GM12878 (cell line): ENCODE measurements around the gene HOXB1. TPM values are rescaled to one million over a fixed set of nuclear protein-coding genes. Genes with fewer than 3 reads are reported as not detected.

ENCODE experiments used
- ATAC-seq: fragments of 200-7000 bp; cut with Tn5 transposase; 3 replicates; pipeline ENCODE4 v1.9.1; 2020; ENCODE audit warnings: mild to moderate bottlenecking, moderate library complexity
- BruUV-seq: library from RNA; stranded (reverse); fragments of 400-500 nt; replicated peaks from 2 replicates; lab custom pipeline; 2021; lab: Mats Ljungman, UMichigan
- CTCF ChIA-PET: fragments of 300-600 bp; sonication (Branson Sonifier 250); formaldehyde crosslinking; extraction: SDS; loops from one replicate; lab custom pipeline; 2021; ENCODE audit warnings: inconsistent platforms; lab: Yijun Ruan, JAX
- POLR2A ChIA-PET: fragments of 350-600 bp; formaldehyde crosslinking; extraction: SDS; loops from one replicate; lab custom pipeline; 2021; ENCODE audit warnings: inconsistent platforms; lab: Charles Lee
- RAD21 ChIA-PET: fragments of 300-600 bp; sonication (Branson Sonifier 250); formaldehyde crosslinking; loops from one replicate; lab custom pipeline; 2023; ENCODE audit warnings: antibody characterized with exemption; ENCODE audit not compliant: unreplicated experiment; lab: Charles Lee
- SMC1A ChIA-PET: fragments of 300-600 bp; sonication (Branson Sonifier 250); formaldehyde crosslinking; loops from one replicate; lab custom pipeline; 2023; ENCODE audit not compliant: unreplicated experiment, uncharacterized antibody; lab: Charles Lee
- DNase-seq: peaks from one replicate; pipeline ENCODE4 v3.0.0-alpha.2; 2011; ENCODE audit warnings: low read depth, low spot score
- FAIRE-seq: peaks from 3 replicates; lab custom pipeline; 2011; peaks lifted over from hg19 to GRCh38; lab: Jason Lieb, UNC
- H2AFZ ChIP-seq: 2 replicates; pipeline ENCODE4 v1.6.0; 2011; ENCODE audit warnings: low read depth, low read length, control low read depth; ENCODE audit not compliant: control insufficient read depth
- H3K27ac ChIP-seq: 2 replicates; pipeline ENCODE4 v1.5.1; 2011; ENCODE audit warnings: control low read depth; ENCODE audit not compliant: control insufficient read depth, insufficient read depth
- H3K27me3 ChIP-seq, 2 experiments: replicated peaks in 1 of 2; 2 replicates each; pipeline versions ENCODE4 v1.6.0 to v1.6.1; 2011; ENCODE audit warnings: low read length in 1 of 2; ENCODE audit not compliant: control insufficient read depth in 2 of 2, insufficient read depth in 2 of 2
- H3K36me3 ChIP-seq, 2 experiments: 2 replicates each; pipeline ENCODE4 v1.5.1; 2011; ENCODE audit warnings: low read length in 1 of 2; ENCODE audit not compliant: control insufficient read depth in 2 of 2, insufficient read depth in 2 of 2
- H3K4me1 ChIP-seq: 2 replicates; pipeline ENCODE4 v1.6.1; 2011; ENCODE audit warnings: mild to moderate bottlenecking, low read length, moderate library complexity, mixed read lengths; ENCODE audit not compliant: control insufficient read depth, insufficient read depth
- H3K4me2 ChIP-seq: 2 replicates; pipeline ENCODE4 v1.6.0; 2011; ENCODE audit warnings: control low read depth; ENCODE audit not compliant: control insufficient read depth, insufficient read depth
- H3K4me3 ChIP-seq: fragments of 200-600 bp; sonication (generic); 2 replicates; pipeline ENCODE4 v1.5.1; 2016
- H3K79me2 ChIP-seq: 2 replicates; pipeline ENCODE4 v1.6.0; 2011; ENCODE audit warnings: low read length; ENCODE audit not compliant: control insufficient read depth, insufficient read depth
- H3K9ac ChIP-seq: 2 replicates; pipeline ENCODE4 v1.8.0; 2011; ENCODE audit warnings: low read length, control low read depth, mixed read lengths; ENCODE audit not compliant: control insufficient read depth, insufficient read depth
- H3K9me3 ChIP-seq: replicated peaks from 3 replicates; pipeline ENCODE4 v1.5.1; 2011; ENCODE audit warnings: mild to moderate bottlenecking, low read length; ENCODE audit not compliant: control insufficient read depth, insufficient read depth
- H4K20me1 ChIP-seq: 2 replicates; pipeline ENCODE4 v1.6.0; 2011; ENCODE audit not compliant: control insufficient read depth, insufficient read depth
- MYC ChIP-seq: IDR thresholded peaks from 2 replicates; pipeline ENCODE4 v1.6.1; 2011; ENCODE audit warnings: mild to moderate bottlenecking, low read length, moderate library complexity, inconsistent platforms; ENCODE audit not compliant: insufficient read depth, insufficient replicate concordance, insufficient read length, severe bottlenecking
- NFYB ChIP-seq: IDR thresholded peaks from 2 replicates; pipeline ENCODE4 v1.6.1; 2011; ENCODE audit warnings: low read depth, mild to moderate bottlenecking, low read length, improper control_type of control experiment, moderate library complexity; ENCODE audit not compliant: insufficient read depth
- PKNOX1 ChIP-seq: fragments of 450-650 bp; IDR thresholded peaks from 2 replicates; pipeline ENCODE4 v1.6.1; 2016; ENCODE audit warnings: mild to moderate bottlenecking
- SP1 ChIP-seq: IDR thresholded peaks from one replicate; pipeline ENCODE4 v1.6.1; 2011; ENCODE audit warnings: low read depth, low read length
- SRF ChIP-seq, 2 experiments: IDR thresholded peaks; 2 replicates each; pipeline ENCODE4 v1.6.1; 2011; ENCODE audit warnings: low read depth in 2 of 2, low read length in 2 of 2, mild to moderate bottlenecking in 1 of 2, moderate library complexity in 1 of 2
- TCF7 ChIP-seq: IDR thresholded peaks from 2 replicates; pipeline ENCODE4 v1.6.1; 2014; ENCODE audit warnings: antibody characterized with exemption, borderline replicate concordance
- USF1 ChIP-seq: IDR thresholded peaks from 2 replicates; pipeline ENCODE4 v1.6.1; 2011; ENCODE audit warnings: borderline replicate concordance, low read depth, mild to moderate bottlenecking, moderate library complexity, mixed read lengths, low read length; ENCODE audit not compliant: insufficient read depth; ENCODE audit errors: extremely low read length
- WGBS: methylation state at CpG from one replicate; pipeline ENCODE4 v1.1.6; 2016; ENCODE audit warnings: low lambda C conversion rate; ENCODE audit not compliant: insufficient replicate concordance, insufficient coverage; ENCODE audit errors: missing lambda C conversion rate; 5-methylcytosine and 5-hydroxymethylcytosine counted together
- in situ Hi-C: fragments of 300-500 bp; cut with MboI; formaldehyde crosslinking; loops from 9 replicates; pipeline ENCODE4 v1.14.3; 2018; ENCODE audit warnings: mixed read lengths
- intact Hi-C: fragments of 100-400 bp; cut with micrococcal nuclease; formaldehyde crosslinking; loops from one replicate; pipeline ENCODE4 v1.14.2; 2022; ENCODE audit not compliant: unreplicated experiment
- polyA plus RNA-seq, 11 experiments: library from polyadenylated mRNA; depleted of rRNA in 4 of 11; unstranded in 6 of 11; stranded (reverse) in 5 of 11; fragments of >200 nt; fragmentation: Nextera tagmentation in 4 of 11; fragmentation: Illumina TruSeq in 1 of 11; extraction: Ambion mirVana in 4 of 11; extraction: Trizol in 1 of 11; gene quantifications; 1 replicate in 1 of 11; 2 replicates in 10 of 11; pipeline versions ENCODE4 v1.2.1 to v1.2.3, GENCODE V29; 2011 to 2016; ENCODE audit warnings: inconsistent platforms in 2 of 11, missing spikeins in 2 of 11, low read depth in 1 of 11
- total RNA-seq, 4 experiments: library from RNA; depleted of rRNA in 3 of 4; stranded (reverse); fragments of >200 nt in 3 of 4; fragmentation: Illumina TruSeq in 1 of 4; extraction: Trizol in 1 of 4; gene quantifications; 2 replicates each; pipeline versions ENCODE4 v1.2.1 to v1.2.3, GENCODE V29; 2013 to 2021
- TF ChIP-seq, protein P1 (sequence below): IDR thresholded peaks from 2 replicates; pipeline ENCODE4 v1.6.1; 2011; ENCODE audit warnings: mild to moderate bottlenecking, low read depth, low read length, moderate library complexity; ENCODE audit not compliant: insufficient replicate concordance

The HOXB1 gene
- total and polyA plus RNA-seq, 10 of the 15 experiments (the other 5 are each of a cell fraction or from before 2014, with no cell fraction given): not detected

- 26% methylated on average over 19 of the region's 36 CpGs for WGBS
- Histone ChIP-seq H4K20me1 (no peaks in the 10 kb centered on the region), H3K9me3 (no peaks in the 10 kb centered on the region), H3K27ac (no peak overlapping the region), H3K36me3 (peaks cover 0 to 1% of the 10 kb centered on the region in 2 experiments; a peak in 2 of 4 replicates), H3K9ac (no peak overlapping the region), H3K27me3 (no peaks in the 10 kb centered on the region), H2AFZ (no peak overlapping the region), H3K79me2 (no peaks in the 10 kb centered on the region), H3K4me2 (no peak overlapping the region), H3K4me3 (no peak overlapping the region), H3K4me1 (no peaks in the 10 kb centered on the region)
- no TSS peak for BruUV-seq
- ATAC-seq: peak; percentile 24
- in situ Hi-C loops: no loop called here
- FAIRE-seq: peak; percentile 89
- SMC1A ChIA-PET: interaction anchor here (0.7 to 1.5 kb wide), 5 partner anchors 9 to 141 kb away, joined by 3 read pairs; no protein-coding TSS in a partner anchor
- RAD21 ChIA-PET: interaction anchor here (0.9 to 1.4 kb wide), 2 partner anchors 43 to 222 kb away, joined by 3 read pairs; no protein-coding TSS in a partner anchor
- intact Hi-C loops: no loop called here
- POLR2A ChIA-PET: interaction anchor here (0.7 to 1.7 kb wide), 3 partner anchors 9 kb away, joined by 3 to 5 read pairs (median 4); no protein-coding TSS in a partner anchor
- DNase-seq: no peak
- TF ChIP-seq, protein P1, sequence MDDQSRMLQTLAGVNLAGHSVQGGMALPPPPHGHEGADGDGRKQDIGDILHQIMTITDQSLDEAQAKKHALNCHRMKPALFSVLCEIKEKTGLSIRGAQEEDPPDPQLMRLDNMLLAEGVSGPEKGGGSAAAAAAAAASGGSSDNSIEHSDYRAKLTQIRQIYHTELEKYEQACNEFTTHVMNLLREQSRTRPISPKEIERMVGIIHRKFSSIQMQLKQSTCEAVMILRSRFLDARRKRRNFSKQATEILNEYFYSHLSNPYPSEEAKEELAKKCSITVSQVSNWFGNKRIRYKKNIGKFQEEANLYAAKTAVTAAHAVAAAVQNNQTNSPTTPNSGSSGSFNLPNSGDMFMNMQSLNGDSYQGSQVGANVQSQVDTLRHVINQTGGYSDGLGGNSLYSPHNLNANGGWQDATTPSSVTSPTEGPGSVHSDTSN: peak; percentile 74
- TF ChIP-seq NFYB (no peak), USF1 (no peak), SRF (IDR thresholded peaks at IDR 0.05; ENCODE audit: low read depth in 2 of 2, low read length in 2 of 2) (no peak), SP1 (no peak), TCF7 (no peak), MYC (no peak), PKNOX1 (peak; percentile 49; the same call in 1 of the 2 replicates)
- CTCF ChIA-PET: interaction anchor here (0.9 to 1.6 kb wide), 4 partner anchors 29 to 220 kb away, joined by 3 to 4 read pairs (median 4); no protein-coding TSS in a partner anchor
These were observed 24.7 kb upstream of the HOXB1 start for GRCh38 chr17:48555258-48556228.
